ENCODE results near the gene DFFA.

Gene DFFA

DNA sequence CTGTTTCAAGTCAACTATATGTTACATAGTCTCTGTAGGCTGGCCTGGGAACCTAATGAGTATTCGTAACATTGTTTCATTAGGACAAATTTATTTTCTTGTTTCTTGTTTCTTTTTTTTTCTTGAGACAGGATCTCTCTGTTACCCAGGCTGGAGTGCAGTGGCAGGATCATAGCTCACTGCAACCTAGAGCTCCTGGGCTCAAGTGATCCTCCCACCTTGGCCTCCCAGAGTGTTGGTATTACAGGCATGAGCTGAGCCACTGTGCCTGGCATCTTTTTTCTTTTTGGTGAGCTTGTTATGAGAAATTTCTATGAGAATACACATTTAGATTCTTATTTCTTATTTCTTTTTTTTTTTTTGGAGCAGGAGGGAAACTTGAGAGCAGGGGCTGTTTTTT is 35.3 kb downstream of the DFFA start:
- no peaks in the 10 kb centered on the region; the same call in 1 of the 2 replicates for H3K79me2 ChIP-seq (ENCODE audit: insufficient read depth, low read length)
- H2AFZ ChIP-seq (ENCODE audit: low read length), result no peak overlapping the region
- no peaks in the 10 kb centered on the region for H4K20me1 ChIP-seq (ENCODE audit: insufficient read depth, low read length, poor library complexity, severe bottlenecking)
- no peaks in the 10 kb centered on the region for H3K27me3 ChIP-seq (ENCODE audit: insufficient read depth, low read length, poor library complexity, severe bottlenecking)
- no peaks in the 10 kb centered on the region for H3K9me3 ChIP-seq (ENCODE audit: insufficient read depth, low read depth, low read length)
- no peak overlapping the region for H3K9ac ChIP-seq (ENCODE audit: low read depth, low read length, poor library complexity, severe bottlenecking)
- no peaks in the 10 kb centered on the region for H3K36me3 ChIP-seq (ENCODE audit: insufficient read depth, low read length)
- no peaks in the 10 kb centered on the region for H3K9me2 ChIP-seq (replicated peaks; ENCODE audit: low read depth, low read length)
- TF ChIP-seq, protein P1, sequence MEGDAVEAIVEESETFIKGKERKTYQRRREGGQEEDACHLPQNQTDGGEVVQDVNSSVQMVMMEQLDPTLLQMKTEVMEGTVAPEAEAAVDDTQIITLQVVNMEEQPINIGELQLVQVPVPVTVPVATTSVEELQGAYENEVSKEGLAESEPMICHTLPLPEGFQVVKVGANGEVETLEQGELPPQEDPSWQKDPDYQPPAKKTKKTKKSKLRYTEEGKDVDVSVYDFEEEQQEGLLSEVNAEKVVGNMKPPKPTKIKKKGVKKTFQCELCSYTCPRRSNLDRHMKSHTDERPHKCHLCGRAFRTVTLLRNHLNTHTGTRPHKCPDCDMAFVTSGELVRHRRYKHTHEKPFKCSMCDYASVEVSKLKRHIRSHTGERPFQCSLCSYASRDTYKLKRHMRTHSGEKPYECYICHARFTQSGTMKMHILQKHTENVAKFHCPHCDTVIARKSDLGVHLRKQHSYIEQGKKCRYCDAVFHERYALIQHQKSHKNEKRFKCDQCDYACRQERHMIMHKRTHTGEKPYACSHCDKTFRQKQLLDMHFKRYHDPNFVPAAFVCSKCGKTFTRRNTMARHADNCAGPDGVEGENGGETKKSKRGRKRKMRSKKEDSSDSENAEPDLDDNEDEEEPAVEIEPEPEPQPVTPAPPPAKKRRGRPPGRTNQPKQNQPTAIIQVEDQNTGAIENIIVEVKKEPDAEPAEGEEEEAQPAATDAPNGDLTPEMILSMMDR (conservative IDR thresholded peaks at IDR 0.05; ENCODE audit: low read length), result no peak
- TF ChIP-seq EZH2phosphoT487 (IDR thresholded peaks at IDR 0.05; ENCODE audit: borderline replicate concordance), result no peak
- H3K4me3 ChIP-seq (ENCODE audit: low read length, poor library complexity, severe bottlenecking), result no peak overlapping the region
- no peak overlapping the region for H3K4me2 ChIP-seq (ENCODE audit: low read depth, low read length, poor library complexity, severe bottlenecking)
- H3K4me1 ChIP-seq (ENCODE audit: insufficient read depth, low read length, poor library complexity, severe bottlenecking), result peaks cover 9% of the 10 kb centered on the region
- no peaks in the 10 kb centered on the region for H3F3A ChIP-seq (ENCODE audit: low read depth)

DNA sequence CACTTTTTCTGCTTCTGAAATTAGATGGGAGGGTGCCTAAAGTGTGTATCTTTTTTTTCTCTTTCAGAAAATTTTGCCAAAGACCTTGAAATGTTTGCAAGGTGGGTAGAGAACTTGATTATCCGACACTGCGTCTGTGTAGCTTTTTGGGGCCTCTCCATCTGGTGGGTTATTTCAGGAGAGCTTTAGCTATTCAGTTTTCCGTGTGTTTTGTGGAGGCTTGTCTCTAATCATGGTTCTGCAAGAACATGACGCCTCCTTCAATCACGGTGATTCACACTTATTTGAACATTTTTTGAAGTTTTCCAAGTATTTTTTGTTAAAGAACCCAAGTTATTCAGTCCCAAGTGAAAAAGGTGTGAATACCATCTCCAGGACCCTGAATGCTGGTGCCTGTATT is 37.7 kb downstream of the DFFA start:
- H2AFZ ChIP-seq (ENCODE audit: low read length), result no peak overlapping the region
- H3K9me3 ChIP-seq (ENCODE audit: insufficient read depth, low read depth, low read length), result no peaks in the 10 kb centered on the region
- no peaks in the 10 kb centered on the region for H3K36me3 ChIP-seq (ENCODE audit: insufficient read depth, low read length)
- no peaks in the 10 kb centered on the region for H3K27me3 ChIP-seq (ENCODE audit: insufficient read depth, low read length, poor library complexity, severe bottlenecking)
- no peak overlapping the region for H3K4me2 ChIP-seq (ENCODE audit: low read depth, low read length, poor library complexity, severe bottlenecking)
- H3K9ac ChIP-seq (ENCODE audit: low read depth, low read length, poor library complexity, severe bottlenecking), result no peak overlapping the region
- TF ChIP-seq, protein P1 (conservative IDR thresholded peaks at IDR 0.05; ENCODE audit: low read length), result no peak
- no peak for TF ChIP-seq EZH2phosphoT487 (IDR thresholded peaks at IDR 0.05; ENCODE audit: borderline replicate concordance)
- H3F3A ChIP-seq (ENCODE audit: low read depth), result no peaks in the 10 kb centered on the region
- H3K4me3 ChIP-seq (ENCODE audit: low read length, poor library complexity, severe bottlenecking), result no peak overlapping the region
- H4K20me1 ChIP-seq (ENCODE audit: insufficient read depth, low read length, poor library complexity, severe bottlenecking), result no peaks in the 10 kb centered on the region
- peaks cover 11% of the 10 kb centered on the region for H3K79me2 ChIP-seq (ENCODE audit: insufficient read depth, low read length)
- H3K9me2 ChIP-seq (replicated peaks; ENCODE audit: low read depth, low read length), result no peaks in the 10 kb centered on the region
- H3K4me1 ChIP-seq (ENCODE audit: insufficient read depth, low read length, poor library complexity, severe bottlenecking), result peaks cover 14% of the 10 kb centered on the region

DNA sequence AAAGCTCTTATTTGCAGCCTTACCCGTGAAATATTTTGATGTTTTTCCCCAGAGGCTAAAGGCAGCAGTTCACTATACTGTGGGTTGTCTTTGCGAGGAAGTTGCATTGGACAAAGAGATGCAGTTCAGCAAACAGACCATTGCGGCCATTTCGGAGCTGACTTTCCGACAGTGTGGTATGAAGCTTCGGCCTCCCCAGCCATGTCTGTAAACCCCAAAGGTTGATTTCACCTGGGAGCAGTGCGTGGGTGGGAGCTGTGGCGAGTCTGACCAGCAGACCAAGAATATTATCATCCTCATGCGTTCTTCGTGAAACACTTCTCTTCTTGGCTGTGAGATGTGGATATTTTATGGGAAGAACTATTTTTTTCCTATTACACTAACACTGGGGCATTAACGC is 38.5 kb downstream of the DFFA start:
- H3K9ac ChIP-seq (ENCODE audit: low read depth, low read length, poor library complexity, severe bottlenecking), result peak overlapping the region; percentile 32
- H3K79me2 ChIP-seq (ENCODE audit: insufficient read depth, low read length), result peaks cover 11% of the 10 kb centered on the region
- H3K36me3 ChIP-seq (ENCODE audit: insufficient read depth, low read length), result no peaks in the 10 kb centered on the region
- TF ChIP-seq, protein P1 (conservative IDR thresholded peaks at IDR 0.05; ENCODE audit: low read length), result no peak
- TF ChIP-seq EZH2phosphoT487 (IDR thresholded peaks at IDR 0.05; ENCODE audit: borderline replicate concordance), result no peak
- H3K4me2 ChIP-seq (ENCODE audit: low read depth, low read length, poor library complexity, severe bottlenecking), result peak overlapping the region; percentile 35
- H3K4me1 ChIP-seq (ENCODE audit: insufficient read depth, low read length, poor library complexity, severe bottlenecking), result peaks cover 14% of the 10 kb centered on the region
- H4K20me1 ChIP-seq (ENCODE audit: insufficient read depth, low read length, poor library complexity, severe bottlenecking), result no peaks in the 10 kb centered on the region
- no peaks in the 10 kb centered on the region for H3F3A ChIP-seq (ENCODE audit: low read depth)
- H3K27me3 ChIP-seq (ENCODE audit: insufficient read depth, low read length, poor library complexity, severe bottlenecking), result no peaks in the 10 kb centered on the region
- no peaks in the 10 kb centered on the region for H3K9me3 ChIP-seq (ENCODE audit: insufficient read depth, low read depth, low read length)
- H2AFZ ChIP-seq (ENCODE audit: low read length), result no peak overlapping the region
- H3K9me2 ChIP-seq (replicated peaks; ENCODE audit: low read depth, low read length), result no peaks in the 10 kb centered on the region
- no peak overlapping the region for H3K4me3 ChIP-seq (ENCODE audit: low read length, poor library complexity, severe bottlenecking)
